ENCODE results near the gene FA2H. TPM values are rescaled to one million over a fixed set of nuclear protein-coding genes. Genes with fewer than 3 reads are reported as not detected.

The FA2H gene
- total and polyA plus RNA-seq, 2 experiments from 2014 or later, result 5.7 to 6.3 TPM

DNA sequence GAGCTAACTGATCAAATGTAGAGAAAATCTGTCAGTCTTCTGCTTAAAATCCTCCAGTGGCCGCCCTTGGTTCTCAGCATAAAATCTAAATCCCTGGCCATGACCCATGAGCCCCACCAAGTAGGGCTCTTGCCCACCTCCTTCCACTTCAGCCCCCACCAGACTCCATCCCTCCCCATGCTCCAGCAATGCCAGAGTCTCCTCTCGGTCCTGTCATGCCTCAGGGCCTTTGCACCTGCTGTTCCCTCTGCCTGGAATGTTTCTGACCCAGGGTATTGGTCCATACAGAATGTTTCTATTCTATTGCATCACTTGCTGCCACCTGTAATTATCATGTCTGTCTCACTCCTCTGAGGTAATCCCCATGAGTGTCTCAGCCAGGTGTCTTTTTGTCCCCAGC, 22.4 kb downstream of the FA2H start:
- Histone ChIP-seq H3K4me3 (no peak overlapping the region), H3K27me3 (ENCODE audit: insufficient read depth) (no peaks in the 10 kb centered on the region), H3K79me2 (replicated peaks; ENCODE audit: insufficient read depth) (no peaks in the 10 kb centered on the region), H2AFZ (no peak overlapping the region), H3K36me3 (ENCODE audit: insufficient read depth) (no peaks in the 10 kb centered on the region), H3K9me2 (ENCODE audit: insufficient read depth) (no peaks in the 10 kb centered on the region), H3K4me2 (no peak overlapping the region), H3K27ac (ENCODE audit: low read depth) (no peak overlapping the region), H3F3A (replicated peaks; ENCODE audit: low read depth) (no peaks in the 10 kb centered on the region), H3K4me1 (ENCODE audit: insufficient read depth) (no peaks in the 10 kb centered on the region), H4K20me1 (replicated peaks; ENCODE audit: insufficient read depth) (0 out of 2 replicates have a peak, but pooled peaks cover 3% of the 10 kb centered on the region)
- Mint-ChIP-seq H3K27me3 (ENCODE audit: insufficient read depth, low read depth, poor library complexity) (no peaks in the 10 kb centered on the region), H3K36me3 (ENCODE audit: low read depth) (no peaks in the 10 kb centered on the region), H3K9me3 (peaks cover 2% of the 10 kb centered on the region; the same call in 1 of the 3 replicates), H3K4me1 (peaks cover 22% of the 10 kb centered on the region), H3K4me3 (no peak overlapping the region), H3K27ac (no peak overlapping the region)
- ATAC-seq, result no peak
- no peak for DNase-seq (ENCODE audit: low spot score)
- no peak for TF ChIP-seq CREB1 (CRISPR knock-in tag; IDR thresholded peaks at IDR 0.05; ENCODE audit: low read depth)

DNA sequence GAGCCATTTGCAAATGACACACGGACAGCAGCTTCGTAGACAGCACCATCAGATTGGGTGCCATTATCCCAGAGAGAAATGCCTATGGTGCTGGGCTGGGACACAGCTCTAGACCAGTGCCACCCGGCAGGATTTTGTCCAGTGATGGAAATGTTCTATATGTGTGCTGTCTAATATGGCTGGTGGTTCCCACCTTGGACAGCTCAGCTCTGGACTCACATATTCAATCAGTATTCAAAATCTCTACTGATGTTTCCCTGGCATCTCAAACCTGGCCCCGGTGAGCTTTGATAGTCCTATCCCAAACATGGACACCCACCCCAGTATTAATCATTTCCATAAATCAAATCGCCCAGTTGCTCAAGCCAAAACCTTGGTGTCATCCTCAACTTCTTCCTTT, 23.0 kb downstream of the FA2H start:
- Mint-ChIP-seq H3K4me1 (peaks cover 22% of the 10 kb centered on the region), H3K27ac (no peak overlapping the region), H3K4me3 (no peak overlapping the region), H3K9me3 (peaks cover 2% of the 10 kb centered on the region; the same call in 1 of the 3 replicates), H3K27me3 (ENCODE audit: insufficient read depth, low read depth, poor library complexity) (peaks cover under 1% of the 10 kb centered on the region), H3K36me3 (ENCODE audit: low read depth) (no peaks in the 10 kb centered on the region)
- H3K4me2 ChIP-seq, result no peak overlapping the region
- no peaks in the 10 kb centered on the region for H3K79me2 ChIP-seq (replicated peaks; ENCODE audit: insufficient read depth)
- DNase-seq (ENCODE audit: low spot score) (no peak), ATAC-seq (no peak)
- H3K4me3 ChIP-seq, result no peak overlapping the region
- H3K27me3 ChIP-seq (ENCODE audit: insufficient read depth), result no peaks in the 10 kb centered on the region
- no peak overlapping the region for H2AFZ ChIP-seq
- H3F3A ChIP-seq (replicated peaks; ENCODE audit: low read depth), result no peaks in the 10 kb centered on the region
- H3K27ac ChIP-seq (ENCODE audit: low read depth), result no peak overlapping the region
- H3K9me2 ChIP-seq (ENCODE audit: insufficient read depth), result no peaks in the 10 kb centered on the region
- no peaks in the 10 kb centered on the region for H3K4me1 ChIP-seq (ENCODE audit: insufficient read depth)
- no peaks in the 10 kb centered on the region for H3K36me3 ChIP-seq (ENCODE audit: insufficient read depth)
- TF ChIP-seq JUNB (IDR thresholded peaks at IDR 0.05; ENCODE audit: unreplicated experiment), result no peak
- TF ChIP-seq POLR2AphosphoS5 (IDR thresholded peaks at IDR 0.05; ENCODE audit: low read depth), result no peak
- no peak for TF ChIP-seq ZNF331 (CRISPR knock-in tag; IDR thresholded peaks at IDR 0.05; ENCODE audit: low read depth)
- TF ChIP-seq, protein P1, sequence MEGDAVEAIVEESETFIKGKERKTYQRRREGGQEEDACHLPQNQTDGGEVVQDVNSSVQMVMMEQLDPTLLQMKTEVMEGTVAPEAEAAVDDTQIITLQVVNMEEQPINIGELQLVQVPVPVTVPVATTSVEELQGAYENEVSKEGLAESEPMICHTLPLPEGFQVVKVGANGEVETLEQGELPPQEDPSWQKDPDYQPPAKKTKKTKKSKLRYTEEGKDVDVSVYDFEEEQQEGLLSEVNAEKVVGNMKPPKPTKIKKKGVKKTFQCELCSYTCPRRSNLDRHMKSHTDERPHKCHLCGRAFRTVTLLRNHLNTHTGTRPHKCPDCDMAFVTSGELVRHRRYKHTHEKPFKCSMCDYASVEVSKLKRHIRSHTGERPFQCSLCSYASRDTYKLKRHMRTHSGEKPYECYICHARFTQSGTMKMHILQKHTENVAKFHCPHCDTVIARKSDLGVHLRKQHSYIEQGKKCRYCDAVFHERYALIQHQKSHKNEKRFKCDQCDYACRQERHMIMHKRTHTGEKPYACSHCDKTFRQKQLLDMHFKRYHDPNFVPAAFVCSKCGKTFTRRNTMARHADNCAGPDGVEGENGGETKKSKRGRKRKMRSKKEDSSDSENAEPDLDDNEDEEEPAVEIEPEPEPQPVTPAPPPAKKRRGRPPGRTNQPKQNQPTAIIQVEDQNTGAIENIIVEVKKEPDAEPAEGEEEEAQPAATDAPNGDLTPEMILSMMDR (conservative IDR thresholded peaks at IDR 0.05; ENCODE audit: low read depth in 2 of 2), result no peak
- no peak for TF ChIP-seq EZH2phosphoT487 (IDR thresholded peaks at IDR 0.05; ENCODE audit: unreplicated experiment)
- TF ChIP-seq, protein P2, sequence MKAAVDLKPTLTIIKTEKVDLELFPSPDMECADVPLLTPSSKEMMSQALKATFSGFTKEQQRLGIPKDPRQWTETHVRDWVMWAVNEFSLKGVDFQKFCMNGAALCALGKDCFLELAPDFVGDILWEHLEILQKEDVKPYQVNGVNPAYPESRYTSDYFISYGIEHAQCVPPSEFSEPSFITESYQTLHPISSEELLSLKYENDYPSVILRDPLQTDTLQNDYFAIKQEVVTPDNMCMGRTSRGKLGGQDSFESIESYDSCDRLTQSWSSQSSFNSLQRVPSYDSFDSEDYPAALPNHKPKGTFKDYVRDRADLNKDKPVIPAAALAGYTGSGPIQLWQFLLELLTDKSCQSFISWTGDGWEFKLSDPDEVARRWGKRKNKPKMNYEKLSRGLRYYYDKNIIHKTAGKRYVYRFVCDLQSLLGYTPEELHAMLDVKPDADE (IDR thresholded peaks at IDR 0.05), result no peak
- H4K20me1 ChIP-seq (replicated peaks; ENCODE audit: insufficient read depth), result 0 out of 2 replicates have a peak, but pooled peaks cover 3% of the 10 kb centered on the region

All from GM23338 (cell line).